K562 (cell line): ENCODE results near the gene MYH7. TPM values are rescaled to one million over a fixed set of nuclear protein-coding genes. Genes with fewer than 3 reads are reported as not detected.

Experiments
- ATAC-seq: fragments of 200-7000 bp; cut with Tn5 transposase; 3 replicates; pipeline ENCODE4 v1.9.1; 2020; ENCODE audit warnings: moderate library complexity
- BruUV-seq: library from RNA; stranded (reverse); fragments of 400-500 nt; replicated peaks from 2 replicates; lab custom pipeline; 2021; lab: Mats Ljungman, UMichigan
- CTCF ChIA-PET: fragments of 300-600 bp; formaldehyde crosslinking; extraction: SDS; loops from one replicate; lab custom pipeline; 2021; ENCODE audit warnings: low intra/inter-chr PET ratio; lab: Yijun Ruan, JAX
- POLR2A ChIA-PET: fragments of 300-600, 350-650 bp; sonication (Branson Sonifier 250); formaldehyde crosslinking; extraction: SDS; loops from one replicate; lab custom pipeline; 2021; ENCODE audit warnings: antibody characterized with exemption, inconsistent platforms; lab: Yijun Ruan, JAX
- DNase-seq, 4 experiments: peaks; one replicate each; pipeline versions ENCODE4 v3.0.0 to v3.0.0-alpha.2; 2011 to 2018; ENCODE audit warnings: low spot score in 3 of 4, mixed read lengths in 3 of 4; ENCODE audit errors: extremely low read depth in 1 of 4
- FAIRE-seq: peaks from 2 replicates; lab custom pipeline; 2011; peaks lifted over from hg19 to GRCh38; lab: Jason Lieb, UNC
- H2AFZ ChIP-seq: 2 replicates; pipeline ENCODE4 v1.6.0; 2011; ENCODE audit warnings: low read depth, low read length, control low read depth, inconsistent platforms
- H3K27ac ChIP-seq: fragments of 200-600 bp; 3 replicates; pipeline ENCODE4 v1.8.0; 2011; ENCODE audit warnings: low read depth, mild to moderate bottlenecking, control low read depth, inconsistent platforms, low read length, moderate library complexity, mixed read lengths; ENCODE audit errors: extremely low read depth
- H3K27me3 ChIP-seq, 2 experiments: fragments of 300-600 bp in 1 of 2; 2 replicates in 1 of 2; 3 replicates in 1 of 2; pipeline versions ENCODE4 v1.6.0 to v1.8.0; 2011; ENCODE audit warnings: inconsistent platforms in 2 of 2, low read length in 2 of 2, mild to moderate bottlenecking in 1 of 2, mixed read lengths in 1 of 2, moderate library complexity in 1 of 2; ENCODE audit not compliant: control insufficient read depth in 2 of 2, insufficient read depth in 2 of 2
- H3K36me3 ChIP-seq: fragments of 300-600 bp; 3 replicates; pipeline ENCODE4 v1.8.0; 2011; ENCODE audit warnings: mild to moderate bottlenecking, low read length, inconsistent platforms; ENCODE audit not compliant: control insufficient read depth, insufficient read depth
- H3K4me1 ChIP-seq, 2 experiments: fragments of 200-600 bp in 1 of 2; replicated peaks in 1 of 2; 2 replicates in 1 of 2; 3 replicates in 1 of 2; pipeline versions ENCODE4 v1.5.1 to v1.8.0; 2011; ENCODE audit warnings: inconsistent platforms in 2 of 2, low read length in 2 of 2, mild to moderate bottlenecking in 1 of 2, mixed read lengths in 1 of 2, moderate library complexity in 1 of 2; ENCODE audit not compliant: control insufficient read depth in 2 of 2, insufficient read depth in 2 of 2
- H3K4me2 ChIP-seq: 2 replicates; pipeline ENCODE4 v1.6.1; 2011; ENCODE audit warnings: low read length, control low read depth, inconsistent platforms, mixed read lengths; ENCODE audit not compliant: insufficient read depth
- H3K4me3 ChIP-seq: fragments of 200-600 bp; sonication (generic), shearing (Covaris generic); 2 replicates; pipeline ENCODE4 v1.5.1; 2016; ENCODE audit warnings: control low read depth, inconsistent platforms
- H3K79me2 ChIP-seq: fragments of 200-600 bp; 3 replicates; pipeline ENCODE4 v1.8.0; 2011; ENCODE audit warnings: low read length, inconsistent platforms; ENCODE audit not compliant: control insufficient read depth, insufficient read depth
- H3K9ac ChIP-seq, 2 experiments: 2 replicates each; pipeline versions ENCODE4 v1.6.0 to v1.6.1; 2011; ENCODE audit warnings: low read depth in 2 of 2, low read length in 2 of 2, control low read depth in 1 of 2, inconsistent platforms in 1 of 2, mild to moderate bottlenecking in 1 of 2, mixed read lengths in 1 of 2; ENCODE audit not compliant: insufficient read depth in 1 of 2
- H3K9me1 ChIP-seq: one replicate; pipeline ENCODE4 v1.6.0; 2011; ENCODE audit warnings: inconsistent platforms, mild to moderate bottlenecking, low read length, moderate library complexity; ENCODE audit not compliant: control insufficient read depth, insufficient read depth
- H3K9me3 ChIP-seq: replicated peaks from 2 replicates; pipeline ENCODE4 v1.5.1; 2011; ENCODE audit warnings: low read depth, low read length, inconsistent platforms; ENCODE audit not compliant: control insufficient read depth, insufficient read depth
- H4K20me1 ChIP-seq: replicated peaks from 2 replicates; pipeline ENCODE4 v1.6.1; 2011; ENCODE audit warnings: low read length, inconsistent platforms, mixed read lengths; ENCODE audit not compliant: control insufficient read depth, insufficient read depth
- ATF3 ChIP-seq, 2 experiments: fragments of 450-650 bp in 1 of 2; sonication (generic) in 1 of 2; formaldehyde crosslinking in 1 of 2; IDR thresholded peaks in 1 of 2; conservative IDR thresholded peaks in 1 of 2; 2 replicates each; pipeline versions ENCODE4 v1.6.1 to v1.8.1; 2016 to 2023; ENCODE audit warnings: mild to moderate bottlenecking in 2 of 2, moderate library complexity in 2 of 2, inconsistent platforms in 1 of 2, missing genetic modification reagents in 1 of 2
- POLR2A ChIP-seq: fragments of 450-650 bp; conservative IDR thresholded peaks from 2 replicates; pipeline ENCODE4 v1.6.1; 2016
- PTTG1 ChIP-seq: fragments of 450-650 bp; IDR thresholded peaks from 2 replicates; pipeline ENCODE4 v1.6.1; 2016; ENCODE audit warnings: low read depth, mild to moderate bottlenecking, missing genetic modification characterization, missing compliant biosample characterization
- RFX7 ChIP-seq: fragments of 250-450 bp; sonication (Bioruptor Pico); IDR thresholded peaks from 2 replicates; pipeline ENCODE4 v1.5.1; 2021; ENCODE audit warnings: mild to moderate bottlenecking
- SAFB2 ChIP-seq: fragments of 200-400 bp; formaldehyde crosslinking; IDR thresholded peaks from 2 replicates; pipeline ENCODE4 v1.6.1; 2018; ENCODE audit warnings: borderline replicate concordance, low read length, low read depth, moderate library complexity; ENCODE audit not compliant: severe bottlenecking
- TBP ChIP-seq: optimal IDR thresholded peaks from 2 replicates; pipeline ENCODE3; 2011; ENCODE audit warnings: low read depth, low read length, improper control_type of control experiment
- ZFPM2 ChIP-seq: fragments of 250-450 bp; sonication (Bioruptor Pico); IDR thresholded peaks from 2 replicates; pipeline ENCODE4 v1.5.1; 2022; ENCODE audit warnings: mild to moderate bottlenecking
- WGBS: fragments of 100-300 bp; shearing (Covaris generic); methylation state at CpG from one replicate; pipeline ENCODE4 v1.1.6; 2016; ENCODE audit warnings: low coverage, mixed read lengths; ENCODE audit not compliant: insufficient coverage; ENCODE audit errors: missing lambda C conversion rate; 5-methylcytosine and 5-hydroxymethylcytosine counted together
- in situ Hi-C: fragments of 300-500 bp; cut with MboI; formaldehyde crosslinking; loops from 4 replicates; pipeline ENCODE4 v1.15.0; 2018; ENCODE audit warnings: inconsistent platforms, mixed read lengths
- intact Hi-C: fragments of 100-400 bp; cut with micrococcal nuclease; formaldehyde crosslinking; loops from 2 replicates; pipeline ENCODE4 v1.14.2; 2022
- polyA plus RNA-seq, 8 experiments: library from polyadenylated mRNA; depleted of rRNA in 4 of 8; stranded (reverse) in 5 of 8; unstranded in 3 of 8; fragments of >200 nt; fragmentation: Nextera tagmentation in 2 of 8; fragmentation: Illumina TruSeq in 1 of 8; extraction: Ambion mirVana in 2 of 8; extraction: Trizol in 1 of 8; gene quantifications; 2 replicates each; pipeline versions ENCODE4 v1.2.1 to v1.2.3, GENCODE V29; 2011 to 2014; ENCODE audit warnings: inconsistent platforms in 1 of 8, missing spikeins in 1 of 8
- total RNA-seq, 7 experiments: library from RNA; depleted of rRNA in 6 of 7; stranded (reverse); fragments of >200 nt in 6 of 7; fragmentation: Illumina TruSeq in 2 of 7; extraction: Trizol in 2 of 7; gene quantifications; 2 replicates each; pipeline versions ENCODE4 v1.2.1 to v1.2.3, GENCODE V29; 2011 to 2021; ENCODE audit warnings: low replicate concordance in 1 of 7
- TF ChIP-seq, protein P1 (sequence below): fragments of 450-650 bp; IDR thresholded peaks from 2 replicates; pipeline ENCODE4 v1.6.1; 2016; ENCODE audit warnings: missing biosample characterization, missing genetic modification characterization

Gene MYH7
- total and polyA plus RNA-seq, 9 of the 15 experiments (the other 6 are each of a cell fraction or from before 2014, with no cell fraction given), result not detected

- intact Hi-C loops (no loop called here), in situ Hi-C loops (no loop called here)
- H3K27me3 ChIP-seq, result peaks cover 2 to 49% of the 10 kb centered on the region in 2 experiments; a peak in 3 of 5 replicates
- H4K20me1 ChIP-seq, result no peaks in the 10 kb centered on the region; the same call in 1 of the 2 replicates
- H3K9ac ChIP-seq, result no peak overlapping the region
- FAIRE-seq (no peak), ATAC-seq (peak; percentile 58; the same call in 2 of the 3 replicates), DNase-seq (peak in 2 of 4 experiments; percentile 7 to 19)
- H3K27ac ChIP-seq, result no peak overlapping the region
- no peaks in the 10 kb centered on the region for H3K9me3 ChIP-seq
- TF ChIP-seq RFX7 (CRISPR knock-in tag), result no peak
- H3K79me2 ChIP-seq, result no peaks in the 10 kb centered on the region
- no peak overlapping the region for H3K4me3 ChIP-seq
- H3K36me3 ChIP-seq, result no peaks in the 10 kb centered on the region
- H2AFZ ChIP-seq, result peak overlapping the region; percentile 24; the same call in 1 of the 2 replicates
- H3K4me2 ChIP-seq, result no peak overlapping the region
- ChIA-PET CTCF (interaction anchor here (0.9 kb wide), 1 partner anchor 255 kb away, joined by 3 read pairs; no protein-coding TSS in a partner anchor), POLR2A (interaction anchor here (1.3 kb wide), 1 partner anchor 10 kb away, joined by 5 read pairs; no protein-coding TSS in a partner anchor)
- no peaks in the 10 kb centered on the region for H3K9me1 ChIP-seq
- peaks cover 0 to 14% of the 10 kb centered on the region in 2 experiments; a peak in 2 of 5 replicates for H3K4me1 ChIP-seq
- no TSS peak for BruUV-seq
- 27% methylated on average over 10 of the region's 21 CpGs for WGBS
Measured at GRCh38 chr14:23375527-23376251, 59.8 kb downstream of the MYH7 start.

DNA sequence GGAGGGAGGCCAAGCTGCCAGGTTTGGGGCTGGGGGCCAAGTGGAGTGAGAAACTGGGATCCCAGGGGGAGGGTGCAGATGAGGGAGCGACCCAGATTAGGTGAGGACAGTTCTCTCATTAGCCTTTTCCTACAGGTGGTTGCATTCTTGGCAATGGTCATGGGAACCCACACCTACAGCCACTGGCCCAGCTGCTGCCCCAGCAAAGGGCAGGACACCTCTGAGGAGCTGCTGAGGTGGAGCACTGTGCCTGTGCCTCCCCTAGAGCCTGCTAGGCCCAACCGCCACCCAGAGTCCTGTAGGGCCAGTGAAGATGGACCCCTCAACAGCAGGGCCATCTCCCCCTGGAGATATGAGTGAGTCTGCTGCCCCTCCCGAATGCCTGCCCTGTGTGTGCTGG is 62.4 kb downstream of the MYH7 start:
- CTCF ChIA-PET, result no interaction called here
- Histone ChIP-seq H3K4me3 (no peak overlapping the region), H3K4me1 (peaks cover 0 to 9% of the 10 kb centered on the region in 2 experiments; a peak in 3 of 5 replicates), H3K9me3 (no peaks in the 10 kb centered on the region), H3K79me2 (no peaks in the 10 kb centered on the region), H4K20me1 (no peaks in the 10 kb centered on the region), H3K9ac (no peak overlapping the region), H3K9me1 (no peaks in the 10 kb centered on the region), H3K27me3 (peaks cover 2 to 31% of the 10 kb centered on the region in 2 experiments; a peak in 3 of 5 replicates), H3K27ac (no peak overlapping the region), H2AFZ (no peak overlapping the region), H3K36me3 (no peaks in the 10 kb centered on the region), H3K4me2 (no peak overlapping the region)
- WGBS, result 11% methylated on average over 2 of the region's 3 CpGs
- in situ Hi-C loops, result no loop called here
- intact Hi-C loops, result no loop called here
- POLR2A ChIA-PET, result interaction anchor here (0.6 to 1.1 kb wide), 3 partner anchors 13 to 278 kb away, joined by 3 read pairs; partner anchors contain the start of genes ACIN1 and C14orf119
- TF ChIP-seq, protein P1, sequence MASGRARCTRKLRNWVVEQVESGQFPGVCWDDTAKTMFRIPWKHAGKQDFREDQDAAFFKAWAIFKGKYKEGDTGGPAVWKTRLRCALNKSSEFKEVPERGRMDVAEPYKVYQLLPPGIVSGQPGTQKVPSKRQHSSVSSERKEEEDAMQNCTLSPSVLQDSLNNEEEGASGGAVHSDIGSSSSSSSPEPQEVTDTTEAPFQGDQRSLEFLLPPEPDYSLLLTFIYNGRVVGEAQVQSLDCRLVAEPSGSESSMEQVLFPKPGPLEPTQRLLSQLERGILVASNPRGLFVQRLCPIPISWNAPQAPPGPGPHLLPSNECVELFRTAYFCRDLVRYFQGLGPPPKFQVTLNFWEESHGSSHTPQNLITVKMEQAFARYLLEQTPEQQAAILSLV (tag), result no peak
- TF ChIP-seq ZFPM2 (CRISPR knock-in tag) (no peak), TBP (no peak), PTTG1 (tag) (no peak), SAFB2 (no peak), POLR2A (no peak), ATF3 (IDR thresholded peaks at IDR 0.05) (no peak), ATF3 (CRISPR knock-in tag; conservative IDR thresholded peaks at IDR 0.05) (no peak)
- DNase-seq (no peak), ATAC-seq (no peak), FAIRE-seq (no peak)
- no TSS peak for BruUV-seq
